GM20431 (cell line): ENCODE measurements around the gene SLC1A2.

ENCODE experiments used
- in situ Hi-C: fragments of 300-500 bp; cut with MseI, MboI; formaldehyde crosslinking; loops from one replicate; pipeline ENCODE4 v1.15.0; 2020; ENCODE audit warnings: low sequenced_read_pairs; ENCODE audit not compliant: unreplicated experiment

The SLC1A2 gene

DNA sequence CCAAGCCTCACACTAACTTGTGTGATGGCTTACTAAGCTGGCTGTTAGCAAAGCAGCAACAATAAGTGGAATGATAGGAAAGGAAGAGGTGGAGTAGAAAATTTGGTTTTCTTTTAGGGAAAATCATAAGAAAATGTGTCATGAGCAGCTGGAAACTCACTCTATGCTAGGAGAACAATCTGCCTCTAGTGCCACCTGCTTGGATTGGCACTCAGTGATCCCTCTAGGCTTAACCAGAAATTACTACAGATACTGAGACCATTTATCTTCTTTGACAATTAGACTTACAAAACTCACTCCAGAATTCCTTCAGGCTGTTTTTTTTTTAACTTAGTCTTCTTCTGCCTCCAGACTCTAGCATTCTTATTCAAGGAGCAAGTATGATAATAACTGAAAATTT lies 163.1 kb downstream of the SLC1A2 start:
- in situ Hi-C loops, result no loop called here

DNA sequence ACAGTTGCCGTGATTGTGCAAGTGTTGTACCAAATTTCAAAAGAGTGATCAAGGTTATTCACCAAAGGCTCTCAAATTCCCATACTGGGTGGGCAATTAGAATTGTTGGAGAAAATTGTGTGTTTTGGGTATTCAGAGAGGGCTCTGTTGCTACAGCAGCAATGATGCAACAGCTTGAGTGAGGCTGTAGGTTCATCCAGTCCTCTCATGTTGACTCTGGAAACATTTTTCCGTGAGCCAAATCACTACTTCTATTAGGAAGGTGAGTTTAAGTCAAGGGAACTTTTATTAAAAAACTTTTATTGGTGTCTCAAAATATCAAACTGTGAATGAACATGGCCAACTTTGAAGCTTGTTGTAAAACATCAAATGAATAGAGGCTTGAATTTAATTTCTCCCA lies 163.8 kb downstream of the SLC1A2 start:
- in situ Hi-C loops, result no loop called here

DNA sequence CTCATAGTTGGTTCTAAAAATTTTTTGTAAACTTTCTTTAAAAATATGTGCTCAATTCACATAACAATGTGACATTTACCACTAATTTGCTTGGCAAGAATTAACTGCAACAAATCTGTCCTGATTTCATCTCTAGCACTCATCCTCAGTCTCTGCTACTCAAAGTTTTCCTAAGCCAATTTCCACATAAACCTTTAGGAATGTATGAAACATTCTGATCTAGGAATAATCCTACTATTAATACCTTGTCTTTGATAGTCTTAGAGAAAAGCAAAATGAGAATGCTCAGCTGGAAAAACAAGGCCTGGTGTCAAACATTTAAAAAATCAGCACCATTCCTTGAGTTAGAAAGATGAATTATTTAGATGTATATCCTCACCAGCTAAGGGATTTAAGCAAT lies 166.1 kb downstream of the SLC1A2 start:
- in situ Hi-C loops, result no loop called here

DNA sequence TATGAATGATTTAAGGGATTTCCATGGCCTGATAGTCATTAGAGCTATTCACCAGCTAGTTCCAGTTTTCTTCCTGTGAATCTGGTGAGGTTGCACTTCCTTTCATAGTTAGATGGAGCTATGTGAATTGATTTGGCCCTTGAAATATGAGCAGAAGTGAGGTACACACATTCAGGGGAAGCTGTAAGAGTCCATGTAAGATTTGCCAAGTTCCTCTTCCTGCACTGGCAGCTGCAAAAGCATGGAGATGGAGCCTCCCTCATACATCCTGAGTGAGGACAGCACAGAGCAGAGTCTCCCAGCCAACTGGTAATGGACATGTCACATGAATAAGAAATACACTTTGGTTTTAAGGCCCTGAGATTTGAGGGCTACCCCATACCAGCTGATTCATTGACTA lies 168.7 kb downstream of the SLC1A2 start:
- in situ Hi-C loops, result no loop called here

DNA sequence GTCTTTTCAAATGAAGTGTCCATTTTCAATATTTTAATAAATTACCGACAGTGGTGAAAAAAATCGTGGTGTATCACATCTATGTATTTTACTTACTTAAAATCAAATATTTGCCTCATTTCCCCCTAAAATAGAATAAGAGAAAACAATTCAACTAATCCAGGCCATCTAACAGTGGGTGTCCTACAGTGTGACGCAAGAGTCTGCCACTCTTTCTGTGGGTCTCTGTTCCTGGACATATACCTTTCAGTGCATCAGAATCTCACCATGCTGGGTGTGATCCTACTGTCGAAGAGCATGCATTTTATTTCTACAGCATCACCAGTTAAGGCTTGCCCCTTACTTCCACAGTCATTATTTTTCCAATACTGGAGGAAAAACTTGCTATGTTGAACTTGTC lies 169.2 kb downstream of the SLC1A2 start:
- in situ Hi-C loops, result no loop called here

DNA sequence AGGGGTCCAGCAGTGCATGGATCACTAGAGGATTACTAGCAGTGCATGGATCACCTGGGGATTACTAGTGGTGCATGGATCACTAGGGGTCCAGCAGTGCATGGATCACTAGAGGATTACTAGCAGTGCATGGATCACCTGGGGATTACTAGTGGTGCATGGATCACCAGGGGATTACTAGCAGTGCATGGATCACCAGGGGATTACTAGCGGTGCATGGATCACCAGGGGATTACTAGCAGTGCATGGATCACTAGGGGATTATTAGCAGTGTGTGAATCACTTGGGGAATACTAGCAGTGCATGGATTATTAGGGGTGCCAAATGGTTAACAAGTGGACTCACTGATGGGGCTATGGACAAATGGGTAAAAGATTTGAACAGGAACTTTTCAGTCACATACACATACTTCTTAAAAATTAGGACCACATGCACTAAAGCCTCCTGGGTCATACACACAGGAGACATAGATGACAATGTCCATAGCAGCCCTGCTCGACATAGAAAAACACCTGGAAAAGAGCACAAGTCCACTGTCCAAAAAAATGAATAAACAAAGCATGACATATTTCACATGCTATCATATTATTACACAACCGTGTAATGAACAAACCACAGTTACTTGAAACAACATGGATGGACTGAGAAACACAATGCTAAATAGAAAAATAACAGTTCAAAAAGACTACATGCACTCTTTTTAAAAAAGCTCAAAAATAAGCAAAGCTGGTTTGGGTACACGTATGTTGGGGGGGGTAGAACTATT lies 170.6 kb downstream of the SLC1A2 start:
- in situ Hi-C loops, result loop anchor here (10.0 to 25.0 kb wide), 2 partner anchors 261 to 324 kb away; no protein-coding TSS in a partner anchor

DNA sequence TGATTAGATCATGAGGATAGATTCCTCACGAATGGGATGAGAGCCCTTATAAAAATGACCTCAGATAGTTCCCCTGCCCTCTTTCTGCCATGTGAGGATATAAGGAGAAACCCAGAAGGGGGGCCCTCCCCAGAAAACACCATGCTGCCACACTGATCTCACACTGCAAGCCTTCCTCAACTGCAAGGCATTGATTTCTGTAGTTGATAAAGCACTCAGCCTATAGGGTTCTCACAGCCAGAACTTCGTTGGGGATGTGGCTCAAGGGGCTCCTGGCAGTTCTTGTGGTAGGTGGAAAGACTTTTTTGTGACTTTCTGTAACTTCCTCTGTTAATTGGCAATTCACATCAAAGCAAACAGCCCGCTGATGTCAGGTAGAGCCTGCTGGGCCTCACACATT lies 171.5 kb downstream of the SLC1A2 start:
- in situ Hi-C loops, result loop anchor here (10.0 to 25.0 kb wide), 2 partner anchors 261 to 323 kb away; no protein-coding TSS in a partner anchor

DNA sequence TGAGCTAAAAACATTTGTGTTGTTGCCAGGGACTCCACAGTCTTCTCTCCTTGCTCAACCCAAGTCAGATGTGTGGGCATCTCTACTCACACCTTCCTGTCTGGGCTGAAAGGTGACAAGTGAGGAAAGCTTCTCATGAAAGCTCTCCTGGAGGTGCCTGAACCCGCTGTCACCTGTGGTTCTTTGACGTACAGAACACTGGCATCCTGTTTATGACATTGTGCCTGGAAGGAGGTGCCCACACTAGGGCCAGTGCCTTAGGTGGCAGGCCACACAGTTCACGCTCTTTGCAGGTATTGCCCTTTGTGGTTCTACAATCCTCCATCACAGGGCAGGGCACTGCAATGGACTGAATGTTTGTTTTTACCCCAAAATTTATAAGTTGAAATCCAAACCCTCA lies 171.9 kb downstream of the SLC1A2 start:
- in situ Hi-C loops, result loop anchor here (10.0 to 25.0 kb wide), 2 partner anchors 260 to 323 kb away; no protein-coding TSS in a partner anchor

DNA sequence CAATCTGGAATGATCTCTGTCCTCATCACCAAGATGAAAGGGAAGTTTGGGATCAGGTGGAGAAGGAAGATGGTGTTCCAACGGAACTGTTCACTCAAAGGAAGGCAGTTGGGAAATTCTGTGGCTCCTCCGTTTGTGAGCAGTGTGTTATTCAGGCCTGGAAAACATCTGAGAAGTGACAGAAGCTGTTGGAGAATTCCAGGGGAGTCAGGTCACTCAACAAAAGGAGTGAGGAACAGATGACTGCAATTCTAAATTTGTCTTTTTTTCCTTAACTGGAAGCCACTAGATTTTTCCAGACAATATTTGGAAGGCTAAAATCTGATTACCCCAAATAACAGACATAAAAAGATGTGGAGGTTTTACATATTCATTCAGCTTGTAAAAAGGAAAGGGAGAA lies 172.6 kb downstream of the SLC1A2 start:
- in situ Hi-C loops, result loop anchor here (10.0 to 25.0 kb wide), 2 partner anchors 259 to 322 kb away; no protein-coding TSS in a partner anchor

DNA sequence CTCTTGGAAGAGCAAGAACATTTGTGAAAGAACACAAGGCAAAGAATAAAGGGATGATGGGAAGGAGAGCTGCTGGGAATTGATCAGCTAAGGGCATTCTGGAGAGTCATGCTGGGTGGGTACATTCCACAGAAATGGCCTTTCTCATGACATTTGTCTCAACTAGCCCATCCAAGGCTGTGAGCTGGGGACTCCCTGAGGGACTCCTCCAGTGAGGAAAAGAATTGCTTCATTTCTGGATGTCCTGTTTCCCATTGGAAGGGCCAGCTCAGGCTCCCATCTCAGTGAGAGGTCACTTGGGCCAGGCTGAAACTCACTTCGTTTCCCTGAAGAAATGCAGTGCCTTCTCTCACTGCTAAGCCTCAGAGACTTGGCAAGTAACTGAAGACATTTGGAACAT lies 173.6 kb downstream of the SLC1A2 start:
- in situ Hi-C loops, result loop anchor here (10.0 to 25.0 kb wide), 2 partner anchors 258 to 321 kb away; no protein-coding TSS in a partner anchor

DNA sequence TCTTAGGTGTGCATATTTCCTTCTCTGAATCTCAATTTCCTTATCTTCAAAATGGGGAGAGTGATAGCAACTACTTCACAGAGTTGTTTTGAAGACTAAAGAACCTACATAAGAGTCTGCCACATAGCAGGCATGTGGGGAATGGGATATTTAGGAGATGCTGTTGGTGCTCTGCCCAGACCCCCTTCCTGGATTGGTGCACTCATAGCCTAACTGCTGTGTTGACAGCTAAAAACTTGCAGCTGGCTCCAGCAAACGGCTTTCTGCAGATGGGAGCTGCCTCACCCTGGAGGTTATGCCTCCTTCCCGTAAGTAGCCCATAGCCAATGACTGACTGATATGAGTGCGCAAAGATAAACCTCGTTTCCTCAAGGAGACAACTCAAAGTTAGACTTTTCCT lies 174.3 kb downstream of the SLC1A2 start:
- in situ Hi-C loops, result loop anchor here (10.0 to 25.0 kb wide), 2 partner anchors 258 to 320 kb away; no protein-coding TSS in a partner anchor

DNA sequence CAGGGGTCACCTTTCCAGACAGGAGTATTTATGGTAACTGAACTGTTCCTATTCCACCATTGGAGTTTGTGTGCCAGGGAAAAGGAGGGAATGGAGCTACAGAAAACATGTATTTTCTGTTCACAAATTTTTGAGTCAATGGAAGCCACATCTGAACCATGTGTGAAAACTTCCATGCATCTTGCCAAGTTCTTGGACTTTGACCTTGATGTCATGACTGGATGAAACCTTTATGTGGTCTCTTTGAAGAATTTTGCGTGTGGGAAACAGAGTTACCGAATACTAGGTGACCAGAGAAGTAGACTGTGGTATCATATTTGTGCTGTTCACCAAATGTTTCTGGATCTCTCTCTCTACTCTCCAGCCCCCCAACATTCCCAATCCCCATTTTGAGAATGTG lies 175.6 kb downstream of the SLC1A2 start:
- in situ Hi-C loops, result loop anchor here (10.0 to 25.0 kb wide), 2 partner anchors 256 to 319 kb away; no protein-coding TSS in a partner anchor

DNA sequence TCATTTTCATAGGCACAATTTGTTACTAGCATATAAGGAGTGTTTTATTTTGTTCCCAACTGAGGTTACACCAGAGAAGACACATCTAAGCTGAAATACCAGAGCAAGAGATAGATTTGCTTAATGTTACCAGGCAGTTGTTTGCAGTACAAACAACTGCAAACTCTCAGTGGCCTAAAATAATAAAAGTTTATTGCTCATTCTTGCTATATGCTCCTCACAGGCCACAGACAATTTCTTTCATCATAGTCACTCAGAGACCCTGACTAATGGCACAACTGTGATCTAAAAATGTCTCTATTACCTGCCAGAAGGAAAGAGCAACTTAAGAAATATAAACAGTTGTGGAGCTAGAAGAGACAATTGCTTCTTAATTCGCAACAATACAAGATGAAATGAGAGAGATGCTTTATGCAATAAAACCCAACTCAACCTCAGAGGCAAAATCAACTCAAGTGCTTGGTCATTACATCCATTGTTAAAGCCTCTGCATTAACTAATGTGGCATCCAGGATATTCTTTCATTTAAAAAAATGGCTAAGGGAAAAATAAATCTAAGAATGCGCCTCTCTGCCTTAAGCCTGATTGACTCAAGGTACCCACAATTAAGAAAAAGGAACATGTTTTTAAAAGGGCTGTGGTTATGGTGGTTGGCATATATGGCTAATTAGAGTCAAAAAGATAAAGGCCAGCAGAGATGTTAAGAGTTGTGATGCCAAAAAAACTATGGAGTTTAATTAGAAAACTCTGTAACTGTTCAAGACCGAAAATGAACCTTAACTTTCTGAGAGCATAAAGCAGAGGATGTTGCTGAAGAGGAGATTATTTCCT lies 176.7 kb downstream of the SLC1A2 start:
- in situ Hi-C loops, result loop anchor here (10.0 to 25.0 kb wide), 2 partner anchors 255 to 318 kb away; no protein-coding TSS in a partner anchor

DNA sequence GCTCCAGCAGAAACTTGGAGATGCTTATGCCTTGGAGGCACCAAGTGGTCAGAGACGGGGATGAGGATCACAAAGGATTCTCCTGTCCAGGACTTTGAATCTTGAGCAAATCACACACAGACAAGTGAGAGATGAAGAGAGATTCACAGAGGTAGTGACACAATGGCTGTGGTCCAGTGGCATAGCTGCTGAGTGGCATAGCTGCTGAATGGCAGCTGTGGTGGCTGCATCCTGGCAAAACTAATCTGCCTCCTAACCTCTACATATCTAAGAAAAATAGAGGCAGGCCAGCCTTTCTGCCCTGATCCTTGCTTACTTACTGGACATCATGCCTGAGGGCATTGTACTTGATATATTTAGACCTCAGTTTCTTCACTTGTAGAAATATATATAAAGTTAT lies 177.8 kb downstream of the SLC1A2 start:
- in situ Hi-C loops, result loop anchor here (10.0 to 25.0 kb wide), 2 partner anchors 254 to 317 kb away; no protein-coding TSS in a partner anchor

DNA sequence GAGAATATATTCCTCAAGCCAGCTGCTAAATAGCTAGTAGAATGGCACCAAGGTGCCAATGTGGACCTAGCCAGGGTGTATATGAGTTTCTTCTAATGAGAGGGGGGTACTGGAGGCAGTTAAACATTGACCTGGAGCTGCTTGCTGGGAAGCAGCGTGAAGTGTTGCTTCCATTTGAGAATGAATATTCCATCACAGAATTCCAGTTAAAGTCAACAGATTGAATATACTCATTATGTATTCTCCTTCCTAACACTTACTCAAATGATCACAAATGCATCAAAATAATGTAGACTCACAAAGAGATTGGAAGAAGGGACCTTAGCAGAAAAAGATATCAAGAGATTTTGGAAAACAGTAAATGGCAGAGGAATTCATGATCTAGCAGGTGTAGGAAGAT lies 178.3 kb downstream of the SLC1A2 start:
- in situ Hi-C loops, result loop anchor here (10.0 to 25.0 kb wide), 2 partner anchors 254 to 316 kb away; no protein-coding TSS in a partner anchor

DNA sequence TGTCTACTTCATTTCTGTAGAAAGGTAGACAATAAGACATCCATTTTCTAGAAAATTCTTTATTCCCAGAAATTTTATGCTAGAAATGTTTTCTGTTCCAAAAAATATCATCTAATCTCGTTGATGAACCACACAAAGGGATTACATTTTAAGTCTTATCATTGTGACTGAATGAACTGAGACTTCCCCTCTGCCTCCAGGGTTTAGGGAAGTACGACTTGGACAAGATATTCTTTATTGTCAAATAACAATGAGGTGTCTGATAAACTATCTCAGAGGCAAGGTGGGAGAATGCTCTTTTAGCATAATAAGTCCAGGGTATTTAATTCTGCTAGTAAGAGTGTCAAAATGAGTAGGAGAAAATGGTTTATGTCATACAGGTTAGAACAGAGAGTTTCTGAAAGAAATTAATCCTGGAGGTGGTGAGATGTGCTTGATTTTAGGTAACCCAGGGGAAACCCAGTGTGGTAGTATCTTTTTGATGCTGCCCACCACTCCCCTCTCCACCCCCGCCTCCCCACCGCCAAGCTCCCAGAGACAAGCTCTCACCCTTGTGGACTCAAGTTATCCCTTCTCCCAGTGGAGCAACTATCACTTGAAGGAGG lies 179.8 kb downstream of the SLC1A2 start:
- in situ Hi-C loops, result loop anchor here (10.0 to 25.0 kb wide), 2 partner anchors 252 to 315 kb away; no protein-coding TSS in a partner anchor

DNA sequence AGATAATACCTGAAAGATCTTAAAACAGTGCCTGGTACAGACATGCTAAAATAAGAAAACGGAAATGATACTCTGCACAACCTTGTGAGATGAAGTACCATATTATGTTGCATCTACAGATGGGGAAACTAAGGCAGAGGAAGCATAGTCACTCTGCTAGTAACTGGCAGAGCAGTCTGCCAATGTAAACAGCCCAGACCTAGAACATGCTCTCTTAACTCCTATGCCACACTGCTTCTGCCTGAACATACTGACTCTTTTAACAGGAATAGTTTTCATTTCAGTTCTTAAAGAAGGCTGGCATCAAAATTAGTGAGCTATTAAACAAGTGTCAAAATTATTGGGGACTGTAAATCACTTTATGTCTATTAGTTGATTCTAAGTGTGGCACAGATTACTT lies 180.5 kb downstream of the SLC1A2 start:
- in situ Hi-C loops, result loop anchor here (25.0 kb wide), 1 partner anchor 252 kb away; no protein-coding TSS in a partner anchor

DNA sequence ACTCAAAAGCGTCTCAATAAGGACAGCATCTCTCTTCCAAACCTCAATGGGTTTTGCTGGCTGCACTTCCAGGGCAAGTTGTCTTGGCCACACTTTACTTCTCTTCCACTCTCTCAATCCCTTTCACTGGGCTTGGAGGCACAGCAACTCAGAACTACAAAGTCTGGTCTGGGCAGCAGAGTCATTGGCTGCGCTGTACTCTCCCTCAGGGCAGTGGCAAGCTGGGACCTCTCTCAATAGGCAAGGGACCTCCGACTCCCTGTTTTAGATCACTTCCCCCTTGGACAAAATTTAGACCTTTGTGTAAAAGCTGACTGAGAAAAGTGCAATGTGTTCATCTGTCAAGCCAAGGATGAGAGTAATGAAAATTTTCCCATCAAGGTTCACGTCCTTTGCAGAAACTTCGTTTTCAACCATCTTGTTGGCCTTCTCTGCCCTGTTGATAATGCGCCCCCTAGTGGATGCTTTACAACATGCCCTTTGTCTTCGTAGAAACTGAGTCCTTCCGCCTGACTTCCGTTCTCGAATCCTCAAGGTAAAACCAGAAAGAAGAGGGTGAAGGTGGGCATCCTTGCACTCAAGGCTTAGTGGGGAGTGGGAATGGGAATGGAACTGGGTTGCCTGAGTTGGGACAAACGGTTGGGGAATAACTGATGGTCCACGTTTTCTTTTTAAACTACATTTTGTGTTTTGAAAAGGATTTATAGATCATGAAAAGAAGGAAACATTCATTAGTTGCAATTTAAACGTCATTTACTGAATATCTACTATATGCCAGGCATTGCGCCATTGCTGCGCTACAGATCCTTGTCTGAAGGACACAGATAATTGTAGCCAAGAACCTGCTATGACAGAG lies 181.3 kb downstream of the SLC1A2 start:
- in situ Hi-C loops, result loop anchor here (25.0 kb wide), 1 partner anchor 251 kb away; no protein-coding TSS in a partner anchor

DNA sequence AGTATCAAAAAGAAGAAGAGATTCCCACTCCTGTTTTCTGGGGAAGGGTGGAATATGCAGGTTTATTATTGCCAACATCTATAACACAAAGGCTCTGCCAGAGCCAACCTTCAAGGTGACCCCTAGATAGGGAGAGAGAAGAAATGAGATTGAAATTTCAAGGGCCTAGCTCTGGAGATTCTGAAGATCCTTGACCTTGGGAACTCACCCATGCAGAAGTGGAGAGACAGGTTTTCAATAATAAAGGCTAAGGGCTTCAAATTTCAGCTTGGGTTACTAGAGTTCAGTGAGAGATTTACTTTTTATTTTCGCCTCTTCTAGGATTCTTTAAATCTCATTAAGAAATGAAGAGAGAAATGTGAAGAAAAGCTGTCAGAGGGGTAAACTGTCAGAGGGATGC lies 182.0 kb downstream of the SLC1A2 start:
- in situ Hi-C loops, result loop anchor here (25.0 kb wide), 1 partner anchor 250 kb away; no protein-coding TSS in a partner anchor
